GM19193 (cell line): ENCODE measurements around the gene RAB3B.

ENCODE experiments used
- POLR2A ChIP-seq: IDR thresholded peaks from 4 replicates; pipeline ENCODE4 v1.6.1; 2011; ENCODE audit not compliant: insufficient read depth, insufficient read length; ENCODE audit errors: extremely low read depth

RAB3B gene

DNA sequence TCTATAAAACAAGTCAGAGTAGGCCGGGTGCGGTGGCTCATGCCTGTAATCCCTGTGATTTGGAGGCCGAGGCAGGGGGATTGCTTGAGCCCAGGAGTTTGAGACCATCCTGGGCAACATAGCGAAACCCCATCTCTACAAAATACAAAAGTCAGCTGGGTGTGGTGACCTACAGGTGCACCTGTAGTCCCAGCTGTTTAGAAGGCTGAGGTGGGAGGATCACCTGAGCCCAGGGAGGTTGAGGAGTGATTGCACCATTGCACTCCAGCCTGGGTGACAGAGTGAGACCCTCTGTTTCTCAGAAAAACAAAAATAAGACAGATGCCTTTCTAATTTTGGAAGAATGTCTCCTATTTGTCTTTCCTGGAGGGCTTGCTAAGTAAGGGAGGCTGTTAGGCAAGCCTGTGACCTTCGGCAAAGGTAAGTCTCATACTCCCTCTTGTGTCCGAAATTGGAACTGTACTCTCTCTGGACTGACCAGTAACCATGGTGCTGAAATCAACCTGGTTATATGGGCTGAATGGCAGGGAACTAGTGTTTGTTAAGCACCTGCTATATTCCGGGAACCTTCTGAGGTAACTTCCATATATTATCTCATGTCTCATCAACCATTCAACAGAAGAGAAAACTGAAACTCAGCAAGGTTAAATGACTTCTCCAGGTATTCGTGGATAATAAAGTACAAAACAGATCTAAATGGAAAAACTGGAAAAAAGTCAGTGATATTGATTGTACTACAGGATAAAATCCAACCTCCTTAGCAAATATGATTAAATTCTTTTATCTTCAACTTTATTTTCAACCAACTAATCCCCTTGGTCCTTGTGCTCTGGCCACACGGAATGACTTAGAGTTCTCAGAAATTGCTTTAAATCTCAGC lies 11.8 kb upstream of the RAB3B start:
- no peak for TF ChIP-seq POLR2A

DNA sequence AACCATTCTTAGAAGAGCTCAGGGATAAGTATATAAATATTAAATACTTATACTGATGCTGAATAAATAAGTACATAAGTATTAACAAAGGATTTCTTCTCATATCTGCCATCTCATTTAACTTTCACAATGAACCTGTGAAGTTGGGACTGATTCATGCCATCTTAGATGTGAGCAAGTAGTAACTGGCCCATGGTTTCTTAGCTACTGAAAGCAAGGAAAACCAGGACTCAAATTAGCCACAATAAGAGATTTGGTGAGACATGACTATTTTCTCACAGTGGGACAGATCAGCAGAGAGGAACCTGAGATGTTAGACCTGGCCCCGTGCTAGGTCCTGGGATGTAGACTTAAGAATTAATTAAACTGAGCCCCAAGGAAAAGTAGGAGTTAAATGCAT lies 8.2 kb upstream of the RAB3B start:
- no peak for TF ChIP-seq POLR2A

DNA sequence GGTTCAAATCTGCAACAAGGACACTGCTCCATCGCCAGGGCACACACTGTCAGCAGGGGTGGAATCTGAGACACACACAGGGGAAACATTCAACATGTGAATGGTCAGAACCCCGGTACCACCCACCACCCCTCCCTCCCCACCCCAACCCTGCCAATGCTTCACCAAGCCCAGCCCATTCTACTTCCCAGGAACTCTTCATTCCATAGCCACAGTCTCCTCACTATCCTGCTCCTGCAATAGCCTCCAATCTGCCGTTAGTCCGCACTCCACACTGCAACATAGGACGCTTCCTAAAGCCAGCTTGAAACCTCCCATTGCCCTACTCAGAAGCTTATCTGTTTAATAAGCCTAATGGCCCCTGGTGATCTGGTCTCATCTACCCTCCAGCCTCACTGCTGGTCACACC lies 7.5 kb upstream of the RAB3B start:
- TF ChIP-seq POLR2A: no peak

DNA sequence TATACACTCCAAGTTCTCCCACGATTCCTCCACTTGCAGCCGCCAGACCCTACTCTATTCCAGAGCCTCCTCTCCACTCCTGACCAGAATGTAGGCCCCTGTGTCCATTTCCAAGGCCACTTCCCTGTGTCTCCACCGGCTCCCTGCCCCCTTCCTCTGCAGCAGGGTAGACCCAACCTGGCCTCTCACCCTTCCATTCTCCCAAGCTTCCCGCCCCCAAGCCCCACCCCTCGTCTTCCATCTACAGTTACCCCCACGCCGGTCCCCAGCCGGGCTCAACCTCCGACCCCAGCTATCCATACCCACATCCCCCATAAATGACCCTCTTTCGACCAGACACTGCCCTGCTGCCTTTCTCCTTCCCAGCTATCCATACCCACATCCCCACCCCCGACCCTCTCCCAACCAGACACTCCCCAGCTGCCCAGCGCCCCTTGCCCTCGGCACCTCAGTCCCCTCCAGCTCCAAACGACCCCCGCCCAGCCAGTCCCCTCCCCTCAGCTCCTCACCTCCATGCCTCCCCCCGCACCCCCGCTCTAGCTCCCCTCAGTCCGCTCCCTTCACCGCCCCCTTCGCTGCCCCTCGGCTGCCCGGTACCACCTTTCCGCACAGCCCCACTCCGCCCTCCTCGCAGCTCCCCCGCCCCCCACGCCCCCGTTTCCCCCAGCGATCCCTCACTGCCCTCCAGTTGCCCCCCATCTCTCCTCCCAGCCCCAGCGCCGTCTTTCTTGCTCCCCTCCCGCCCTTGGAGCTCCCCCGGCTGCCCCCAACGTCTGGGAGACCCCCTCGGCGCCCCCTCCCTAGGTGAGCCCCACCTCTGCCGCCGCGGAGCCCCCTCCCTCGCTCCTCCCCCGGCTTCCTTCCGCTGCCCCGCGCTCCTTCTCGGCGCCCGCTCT lies 670 bp downstream of the RAB3B start:
- TF ChIP-seq POLR2A: no peak

DNA sequence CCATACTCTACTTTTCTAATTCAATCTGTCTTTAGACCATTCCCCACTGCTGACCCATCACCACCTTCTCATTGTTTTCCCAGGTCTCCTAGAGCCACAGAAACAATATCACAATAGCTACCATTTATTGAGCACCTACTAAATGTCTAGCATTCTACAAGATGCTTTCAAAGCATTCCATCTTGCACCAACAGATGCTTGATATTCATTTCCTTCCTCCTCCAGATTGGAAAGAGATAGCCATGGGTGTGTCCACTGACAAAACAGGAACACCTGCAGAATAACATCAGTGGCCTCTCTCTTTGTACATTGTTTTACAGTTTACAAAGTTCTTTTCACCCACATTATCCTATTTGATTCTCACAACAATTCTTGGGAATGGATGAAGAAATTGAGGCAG lies 2.2 kb downstream of the RAB3B start:
- TF ChIP-seq POLR2A: no peak

DNA sequence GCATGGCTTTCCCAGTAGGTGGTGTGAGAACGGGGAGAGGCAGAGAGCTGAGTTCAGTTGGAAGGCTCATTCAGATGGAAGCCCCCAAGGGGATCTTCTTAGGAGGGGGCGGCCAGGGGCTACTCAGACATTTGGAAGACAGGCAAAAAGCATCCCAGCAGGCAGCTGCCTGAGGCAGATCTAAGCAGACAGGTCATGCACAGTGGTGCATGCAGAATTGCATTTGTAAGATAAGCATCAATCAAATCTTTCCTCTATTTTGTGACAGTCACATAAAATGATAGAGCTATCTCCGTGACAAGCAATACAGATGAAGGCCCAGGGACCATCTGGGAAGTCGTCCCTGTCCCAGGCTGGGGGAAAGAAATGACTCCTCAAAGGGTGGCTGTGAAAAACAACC lies 3.8 kb downstream of the RAB3B start:
- TF ChIP-seq POLR2A: no peak

DNA sequence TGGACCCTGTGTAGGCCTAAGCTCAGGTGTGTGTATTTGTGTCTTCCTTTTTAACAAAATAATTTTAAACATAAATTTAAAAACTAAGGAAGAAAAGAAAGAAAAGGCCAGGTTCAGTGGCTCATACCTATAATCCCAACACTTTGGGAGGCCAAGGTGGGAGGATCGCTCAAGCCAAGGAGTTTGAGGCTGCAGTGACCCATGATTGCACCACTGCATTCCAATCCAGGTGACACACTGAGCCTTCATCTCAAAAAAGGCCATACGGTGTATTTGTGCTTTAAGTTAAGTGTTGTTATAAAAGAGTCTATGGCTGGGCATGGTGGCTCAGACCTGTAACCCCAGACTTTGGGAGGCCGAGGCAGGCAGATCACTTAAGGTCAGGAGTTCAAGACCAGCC lies 8.3 kb downstream of the RAB3B start:
- TF ChIP-seq POLR2A: no peak

DNA sequence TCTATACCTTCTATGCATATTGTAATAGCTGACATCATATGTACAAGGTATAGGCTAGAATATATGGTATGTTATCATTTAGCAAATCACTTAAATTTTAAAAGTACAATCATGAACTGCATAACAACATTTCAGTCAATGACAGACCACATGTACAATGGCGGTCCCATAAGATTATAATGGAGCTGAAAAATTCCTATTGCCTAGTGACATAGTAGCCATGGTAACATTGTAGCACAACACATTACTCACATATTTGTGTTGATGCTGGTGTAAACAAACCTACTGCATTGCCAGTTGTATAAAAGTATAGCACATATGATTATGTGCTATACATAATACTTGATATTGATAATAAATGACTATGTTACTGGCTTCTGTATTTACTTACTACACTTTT lies 8.9 kb downstream of the RAB3B start:
- TF ChIP-seq POLR2A: no peak

DNA sequence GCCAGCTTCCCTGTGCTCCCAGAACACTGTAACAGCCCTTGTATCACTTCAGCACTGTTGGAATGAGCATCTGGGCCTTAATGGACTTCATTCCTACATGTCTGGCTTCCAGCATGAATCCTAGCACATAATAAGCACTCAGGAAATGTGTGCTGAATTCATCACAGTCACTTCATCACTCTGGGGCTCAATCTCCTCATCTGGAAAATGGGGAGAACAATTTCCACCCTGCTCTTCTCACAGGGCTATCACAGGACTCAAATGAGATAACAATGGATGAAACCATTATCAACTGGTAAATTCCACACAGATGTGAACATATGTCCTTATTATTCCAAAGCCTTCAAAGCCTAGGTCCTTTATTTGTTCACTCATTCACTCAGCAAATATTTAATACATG lies 12.4 kb downstream of the RAB3B start:
- TF ChIP-seq POLR2A: no peak

DNA sequence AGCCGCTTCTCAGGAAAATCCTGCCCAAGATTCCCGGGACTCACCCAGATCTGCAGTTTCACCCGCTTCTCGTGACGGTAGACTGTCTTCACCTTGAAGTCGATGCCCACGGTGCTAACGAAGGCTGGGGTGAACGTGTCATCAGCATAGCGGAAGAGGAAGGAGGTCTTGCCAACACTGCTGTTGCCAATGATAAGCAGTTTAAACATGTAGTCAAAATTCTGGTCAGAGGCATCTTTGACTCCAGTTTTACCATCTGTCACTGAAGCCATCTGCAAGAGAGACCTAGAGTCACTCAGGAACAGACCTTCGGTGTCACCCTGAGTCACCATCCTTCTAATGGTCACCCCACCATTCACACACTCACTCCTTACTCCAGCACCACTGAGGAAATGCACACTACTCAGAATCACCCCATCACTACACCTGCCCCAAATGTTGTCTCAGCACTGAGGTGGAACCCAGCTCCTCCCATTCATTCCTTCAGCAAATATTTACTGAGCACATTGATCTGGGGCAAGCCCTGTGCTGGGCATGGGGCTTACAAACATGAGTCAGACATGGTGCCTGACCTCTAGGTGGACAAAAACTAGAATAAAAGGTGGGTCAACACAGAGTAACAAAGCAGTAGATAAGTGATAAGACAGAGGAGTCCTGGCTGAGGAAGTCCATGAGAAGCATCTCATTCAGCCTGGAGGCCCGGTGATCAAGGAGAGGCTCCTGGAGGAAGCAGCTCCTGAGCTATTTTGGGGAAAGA lies 13.5 kb downstream of the RAB3B start:
- no peak for TF ChIP-seq POLR2A

DNA sequence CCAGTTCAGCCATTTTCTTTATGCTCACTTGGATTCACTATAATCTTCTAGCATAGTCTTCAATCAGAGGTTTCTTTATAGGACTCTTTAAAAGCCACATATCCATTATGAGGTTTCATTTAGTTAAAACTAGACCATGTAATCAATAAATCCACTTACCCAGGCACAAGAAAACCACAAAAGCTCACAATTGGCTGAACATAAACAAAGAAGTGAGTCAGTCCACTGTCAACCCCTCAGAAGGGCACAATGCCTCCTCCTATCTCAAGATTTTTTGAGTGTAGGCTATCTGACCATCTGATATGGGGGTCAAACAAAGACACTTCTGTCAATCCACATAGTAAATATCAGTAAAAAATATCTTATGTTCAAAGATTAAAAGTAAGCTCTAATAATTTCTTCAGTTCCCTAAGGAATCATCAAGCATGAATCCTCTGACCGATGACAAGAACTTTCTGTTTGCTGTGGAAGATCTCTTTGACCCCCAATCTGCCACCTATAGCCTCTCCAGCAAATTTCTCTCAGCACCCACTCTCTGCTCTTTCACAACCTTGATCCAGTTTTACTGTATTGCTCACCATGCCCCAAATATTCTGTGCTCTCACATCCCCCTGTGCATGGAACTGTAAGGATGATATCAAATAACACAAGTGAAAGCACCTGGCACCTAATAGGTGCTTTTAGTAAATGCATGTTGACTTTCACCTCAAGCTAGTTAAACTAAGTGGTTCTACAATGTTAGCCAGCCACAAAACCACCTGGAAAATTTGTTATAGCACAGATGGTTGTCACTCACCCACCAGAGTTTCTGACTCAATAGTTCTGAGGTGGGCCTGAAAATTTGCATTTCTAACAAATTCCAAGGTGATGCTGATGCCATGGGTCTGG lies 16.7 kb downstream of the RAB3B start:
- no peak for TF ChIP-seq POLR2A

DNA sequence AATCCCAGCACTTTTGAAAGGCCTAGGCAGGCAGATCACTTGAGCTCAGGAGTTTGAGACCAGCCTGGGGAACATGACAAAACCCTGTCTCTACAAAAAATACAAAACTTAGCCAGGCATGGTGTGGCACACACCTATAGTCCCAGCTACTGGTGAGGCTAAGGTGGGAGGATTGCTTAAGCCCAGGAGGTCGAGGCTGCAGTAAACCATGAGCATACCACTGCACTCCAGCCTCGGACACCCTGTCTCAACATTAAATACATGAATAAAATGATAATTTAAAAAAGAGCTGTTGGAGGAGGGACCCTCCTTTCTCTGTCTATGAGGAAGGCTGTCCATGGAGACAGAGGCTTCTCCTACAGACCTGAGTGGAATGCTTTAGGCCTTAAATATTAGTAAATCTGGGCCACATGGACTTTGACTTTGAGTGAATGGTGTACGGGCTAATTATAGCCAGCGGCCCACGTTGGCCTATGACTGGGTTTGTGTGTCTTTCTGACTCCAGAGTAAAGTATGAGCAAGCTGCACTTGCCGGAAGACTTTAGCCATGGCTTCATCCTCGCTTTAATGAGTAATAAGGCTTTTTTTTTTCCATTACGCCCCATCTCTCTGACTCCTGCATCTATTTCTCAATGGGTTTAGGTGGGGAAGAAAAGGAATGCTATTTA lies 21.3 kb downstream of the RAB3B start:
- no peak for TF ChIP-seq POLR2A

DNA sequence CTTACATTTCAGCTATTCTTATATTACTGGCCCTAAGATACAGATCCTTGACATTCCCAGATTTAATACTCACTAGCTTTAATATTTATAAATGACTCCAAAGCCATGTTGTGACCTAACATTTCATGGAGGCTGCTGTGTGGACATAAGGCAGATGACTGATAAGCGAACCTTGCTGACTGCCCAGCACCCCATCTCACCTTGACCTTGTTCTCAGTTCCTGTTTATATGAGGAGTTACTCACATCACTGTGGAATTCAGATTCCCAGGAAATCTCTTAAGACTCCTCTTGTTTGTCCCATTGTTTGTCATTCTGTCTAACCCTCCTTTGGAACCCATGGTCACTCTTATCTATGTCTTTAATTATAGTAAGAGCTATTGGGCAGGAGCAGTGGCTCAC lies 21.9 kb downstream of the RAB3B start:
- no peak for TF ChIP-seq POLR2A

DNA sequence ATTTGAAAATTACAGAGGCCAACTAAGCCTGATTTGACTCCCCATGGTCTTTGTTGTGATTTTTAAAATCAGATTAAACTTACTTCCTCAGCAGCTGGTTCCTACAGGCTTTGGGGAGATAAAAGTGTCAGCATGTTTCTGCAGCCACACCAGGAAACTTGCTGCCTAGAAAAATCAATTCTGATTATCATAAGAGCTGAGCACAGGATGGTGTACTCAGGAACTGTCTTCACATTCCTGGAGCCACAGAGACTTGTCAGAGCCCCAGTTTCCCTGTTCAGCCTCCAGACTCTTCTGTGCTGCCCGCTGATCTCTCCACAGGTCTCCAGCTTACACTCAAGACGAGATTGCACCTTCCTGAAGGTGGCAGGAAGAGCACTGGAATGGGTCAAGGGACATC lies 23.9 kb downstream of the RAB3B start:
- no peak for TF ChIP-seq POLR2A

DNA sequence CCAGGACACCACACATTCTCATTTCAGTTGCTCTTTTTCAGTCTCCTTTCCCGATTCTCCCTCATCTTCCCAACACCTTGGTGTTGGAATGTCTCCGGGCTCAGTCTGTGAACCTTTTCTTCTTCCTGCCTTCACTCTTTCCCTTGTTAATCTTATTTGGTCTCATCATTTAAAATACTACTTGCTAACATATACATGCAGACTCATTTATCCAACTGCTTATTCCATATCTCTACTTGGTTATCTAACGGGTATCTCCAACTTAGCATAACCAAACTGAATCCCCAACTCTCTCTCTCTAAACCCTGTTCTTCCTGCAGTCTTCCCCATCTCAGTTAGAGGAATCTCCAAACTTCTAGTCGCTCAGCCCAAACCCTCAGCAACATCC lies 26.2 kb downstream of the RAB3B start:
- TF ChIP-seq POLR2A: no peak
